Uterus (tissue), 2 donors: ENCODE data around the gene NAP1L4.
A peak's percentile ranks its signal among the peaks of the same experiment; 100 is the strongest.

Source experiments
- CTCF ChIP-seq, 4 experiments: fragments of 200-600 bp in 2 of 4; fragments of 450-650 bp in 2 of 4; sonication (generic) in 2 of 4; IDR thresholded peaks; one replicate each; pipeline ENCODE4 v1.5.1; 2016 to 2019; ENCODE audit warnings: antibody characterized with exemption in 4 of 4, mild to moderate bottlenecking in 2 of 4, moderate library complexity in 1 of 4
- POLR2A ChIP-seq, 2 donors: fragments of 450-650 bp; IDR thresholded peaks; one replicate each; pipeline ENCODE4 v1.6.1; 2016; ENCODE audit warnings: antibody characterized with exemption in 2 of 2, mild to moderate bottlenecking in 1 of 2, moderate library complexity in 1 of 2

GRCh38 chr11:2901854-2902783, 90.0 kb downstream of the NAP1L4 start:
- no peak for TF ChIP-seq CTCF (IDR thresholded peaks at IDR 0.05)
- peak in 1 of 2 donors; percentile 47 for TF ChIP-seq POLR2A (IDR thresholded peaks at IDR 0.05)
